H9 (cell line): ENCODE results near the gene SH2B2. TPM values are rescaled to one million over a fixed set of nuclear protein-coding genes. Genes with fewer than 3 reads are reported as not detected.

Source experiments
- DNase-seq: peaks from one replicate; pipeline ENCODE4 v3.0.0-alpha.2; 2017
- H2AFZ ChIP-seq: one replicate; pipeline ENCODE4 v1.6.1; 2013; ENCODE audit warnings: mild to moderate bottlenecking, low read length, control low read depth, moderate library complexity
- H2AK5ac ChIP-seq: 2 replicates; pipeline ENCODE4 v1.6.1; 2013; ENCODE audit warnings: low read length, control low read depth, mixed read lengths; ENCODE audit not compliant: insufficient read length
- H2BK120ac ChIP-seq: one replicate; pipeline ENCODE4 v1.6.1; 2013; ENCODE audit warnings: low read depth, mild to moderate bottlenecking, low read length, control low read depth, inconsistent platforms; ENCODE audit not compliant: poor library complexity, severe bottlenecking
- H2BK12ac ChIP-seq: 2 replicates; pipeline ENCODE4 v1.6.1; 2013; ENCODE audit warnings: low read length, control low read depth, mixed read lengths, low read depth; ENCODE audit not compliant: insufficient read length
- H2BK15ac ChIP-seq: 2 replicates; pipeline ENCODE4 v1.6.1; 2013; ENCODE audit warnings: low read depth, low read length, control low read depth
- H2BK20ac ChIP-seq: one replicate; pipeline ENCODE4 v1.6.1; 2013; ENCODE audit warnings: low read depth, mild to moderate bottlenecking, low read length, control low read depth, inconsistent platforms; ENCODE audit not compliant: poor library complexity, severe bottlenecking
- H2BK5ac ChIP-seq: 2 replicates; pipeline ENCODE4 v1.6.1; 2013; ENCODE audit warnings: low read length, control low read depth, mixed read lengths; ENCODE audit not compliant: insufficient read length
- H3K14ac ChIP-seq: 2 replicates; pipeline ENCODE4 v1.6.1; 2013; ENCODE audit warnings: low read length, control low read depth; ENCODE audit not compliant: insufficient read depth
- H3K18ac ChIP-seq: 2 replicates; pipeline ENCODE4 v1.6.1; 2013; ENCODE audit warnings: low read depth, mild to moderate bottlenecking, mixed read lengths, low read length, control low read depth; ENCODE audit not compliant: insufficient read length
- H3K23ac ChIP-seq: 2 replicates; pipeline ENCODE4 v1.6.1; 2013; ENCODE audit warnings: low read length, control low read depth, mixed read lengths, low read depth; ENCODE audit not compliant: insufficient read length
- H3K23me2 ChIP-seq: 2 replicates; pipeline ENCODE4 v1.6.1; 2013; ENCODE audit warnings: low read depth, mild to moderate bottlenecking, mixed read lengths, low read length, control low read depth; ENCODE audit not compliant: insufficient read length, poor library complexity, severe bottlenecking
- H3K27ac ChIP-seq: 2 replicates; pipeline ENCODE4 v1.5.1; 2013; ENCODE audit warnings: low read length, control low read depth, mixed read lengths, low read depth; ENCODE audit not compliant: insufficient read length
- H3K27me3 ChIP-seq: 2 replicates; pipeline ENCODE4 v1.6.1; 2013; ENCODE audit warnings: low read length, control low read depth, inconsistent platforms; ENCODE audit not compliant: insufficient read depth
- H3K4ac ChIP-seq: 2 replicates; pipeline ENCODE4 v1.6.1; 2013; ENCODE audit warnings: low read depth, mild to moderate bottlenecking, control low read depth, inconsistent platforms, low read length, moderate library complexity
- H3K4me1 ChIP-seq: 2 replicates; pipeline ENCODE4 v1.6.1; 2013; ENCODE audit warnings: low read length, control low read depth, inconsistent platforms; ENCODE audit not compliant: insufficient read depth
- H3K4me2 ChIP-seq: 2 replicates; pipeline ENCODE4 v1.6.1; 2013; ENCODE audit warnings: low read length, control low read depth, mixed read lengths; ENCODE audit not compliant: insufficient read length, insufficient read depth
- H3K56ac ChIP-seq: 2 replicates; pipeline ENCODE4 v1.6.1; 2013; ENCODE audit warnings: low read depth, mild to moderate bottlenecking, mixed read lengths, low read length, control low read depth; ENCODE audit not compliant: insufficient read length
- H3K79me1 ChIP-seq: 2 replicates; pipeline ENCODE4 v1.6.1; 2013; ENCODE audit warnings: low read depth, mild to moderate bottlenecking, moderate library complexity, low read length, control low read depth, inconsistent platforms; ENCODE audit not compliant: insufficient read depth, poor library complexity, severe bottlenecking
- H3K79me2 ChIP-seq: 2 replicates; pipeline ENCODE4 v1.6.1; 2013; ENCODE audit warnings: low read length, control low read depth, inconsistent platforms; ENCODE audit not compliant: insufficient read depth
- H3K9ac ChIP-seq: 2 replicates; pipeline ENCODE4 v1.6.1; 2013; ENCODE audit warnings: low read length, control low read depth, mixed read lengths; ENCODE audit not compliant: insufficient read length; ENCODE audit errors: extremely low read depth
- H3K9me3 ChIP-seq: one replicate; pipeline ENCODE4 v1.6.1; 2013; ENCODE audit warnings: low read depth, low read length, inconsistent platforms; ENCODE audit not compliant: control insufficient read depth
- H3T11ph ChIP-seq: one replicate; pipeline ENCODE4 v1.6.1; 2013; ENCODE audit warnings: mild to moderate bottlenecking, low read length, control low read depth, inconsistent platforms
- H4K20me1 ChIP-seq: one replicate; pipeline ENCODE4 v1.6.1; 2013; ENCODE audit not compliant: control insufficient read depth, insufficient read length, insufficient read depth
- H4K5ac ChIP-seq: 2 replicates; pipeline ENCODE4 v1.6.1; 2013; ENCODE audit warnings: low read depth, mild to moderate bottlenecking, mixed read lengths, low read length, control low read depth; ENCODE audit not compliant: insufficient read length
- H4K8ac ChIP-seq: replicated peaks from 2 replicates; pipeline ENCODE4 v1.6.1; 2013; ENCODE audit warnings: low read length, control low read depth, mixed read lengths, low read depth; ENCODE audit not compliant: insufficient read length
- H4K91ac ChIP-seq: 2 replicates; pipeline ENCODE4 v1.6.1; 2013; ENCODE audit warnings: low read depth, mild to moderate bottlenecking, moderate library complexity, mixed read lengths, low read length, control low read depth; ENCODE audit not compliant: insufficient read length
- H3K27ac Mint-ChIP-seq, 3 experiments: 2 replicates in 2 of 3; 3 replicates in 1 of 3; pipeline ENCODE4 v1.8.0; 2020 to 2021; ENCODE audit warnings: mixed read lengths in 3 of 3, mild to moderate bottlenecking in 1 of 3, moderate library complexity in 1 of 3
- H3K27me3 Mint-ChIP-seq: 2 replicates; pipeline ENCODE4 v1.8.0; 2021; ENCODE audit warnings: low read depth, mild to moderate bottlenecking, moderate library complexity, mixed read lengths
- H3K36me3 Mint-ChIP-seq, 3 experiments: 2 replicates in 2 of 3; 3 replicates in 1 of 3; pipeline ENCODE4 v1.8.0; 2020 to 2021; ENCODE audit warnings: low read depth in 3 of 3, mixed read lengths in 3 of 3; ENCODE audit not compliant: insufficient read depth in 1 of 3
- H3K4me1 Mint-ChIP-seq, 2 experiments: 2 replicates each; pipeline ENCODE4 v1.8.0; 2020; ENCODE audit warnings: mixed read lengths in 2 of 2
- H3K4me3 Mint-ChIP-seq, 2 experiments: 2 replicates in 1 of 2; 3 replicates in 1 of 2; pipeline ENCODE4 v1.8.0; 2020 to 2021; ENCODE audit warnings: mild to moderate bottlenecking in 2 of 2, mixed read lengths in 2 of 2, moderate library complexity in 1 of 2
- H3K9me3 Mint-ChIP-seq, 2 experiments: 2 replicates in 1 of 2; 3 replicates in 1 of 2; pipeline ENCODE4 v1.8.0; 2020; ENCODE audit warnings: mild to moderate bottlenecking in 2 of 2, mixed read lengths in 2 of 2, moderate library complexity in 1 of 2
- CTCF ChIP-seq: fragments of 200-600 bp; sonication (generic); conservative IDR thresholded peaks from 3 replicates; pipeline ENCODE4 v1.8.0; 2021; ENCODE audit warnings: antibody characterized with exemption, mild to moderate bottlenecking
- WGBS: extraction: QIAGEN DNeasy Blood & Tissue Kit; methylation state at CpG from one replicate; pipeline ENCODE4 v1.1.7; 2013; ENCODE audit warnings: missing lambda C conversion rate, low lambda C conversion rate, mixed read lengths; ENCODE audit not compliant: insufficient read length; ENCODE audit errors: extremely low coverage; 5-methylcytosine and 5-hydroxymethylcytosine counted together
- total RNA-seq: library from RNA; stranded (reverse); gene quantifications from 2 replicates; pipeline ENCODE4 v1.2.1, GENCODE V29; 2021

The SH2B2 gene
- total RNA-seq, 1 experiment from 2014 or later = 10.4 TPM

GRCh38 chr7:102241431-102241830 is 45.2 kb upstream of the SH2B2 start:
- no peak overlapping the region for H3T11ph ChIP-seq
- H2BK5ac ChIP-seq = no peak overlapping the region

More at GRCh38 chr7:102241431-102241830, 45.2 kb upstream of the SH2B2 start:
- H3K9me3 Mint-ChIP-seq = no peaks in the 10 kb centered on the region
- Histone ChIP-seq H4K8ac (no peak overlapping the region), H4K91ac (no peak overlapping the region), H2AFZ (no peak overlapping the region), H2BK15ac (no peak overlapping the region), H3K27ac (no peak overlapping the region), H2AK5ac (no peak overlapping the region), H2BK20ac (no peak overlapping the region), H3K14ac (no peak overlapping the region), H3K56ac (no peak overlapping the region), H3K79me2 (no peaks in the 10 kb centered on the region), H3K23ac (no peak overlapping the region), H4K5ac (no peak overlapping the region), H3K18ac (no peak overlapping the region), H2BK12ac (no peak overlapping the region), H3K4me2 (no peak overlapping the region), H2BK120ac (no peak overlapping the region), H4K20me1 (no peaks in the 10 kb centered on the region), H3K23me2 (no peaks in the 10 kb centered on the region), H3K27me3 (no peaks in the 10 kb centered on the region), H3K4me1 (no peaks in the 10 kb centered on the region), H3K79me1 (no peaks in the 10 kb centered on the region), H3K9ac (no peak overlapping the region), H3K9me3 (no peaks in the 10 kb centered on the region), H3K4ac (no peak overlapping the region)
- DNase-seq = no peak
- WGBS = no CpG with 5 or more reads among the region's 8 CpGs
- TF ChIP-seq CTCF = no peak
- H3K4me3 Mint-ChIP-seq = no peak overlapping the region
- H3K36me3 Mint-ChIP-seq = peaks cover 7 to 38% (median 21%) of the 10 kb centered on the region in 3 experiments; a peak in 6 of 7 replicates
- H3K27ac Mint-ChIP-seq = no peak overlapping the region
- H3K4me1 Mint-ChIP-seq = 0 out of 4 replicates have a peak, but pooled peaks cover 0 to 2% of the 10 kb centered on the region in 2 experiments
- no peaks in the 10 kb centered on the region; the same call in 1 of the 2 replicates for H3K27me3 Mint-ChIP-seq
